Stimulated activated CD8-positive, alpha-beta memory T cell treated with anti-CD3 and anti-CD28 coated beads, Interleukin-7, amount 100 ng/mL, for 24 hours (primary cell): ENCODE measurements around the gene SLC2A13.
"Not testable (repeated sequence)": the region's sequence is repeated elsewhere in the genome, so short reads cannot be mapped to it uniquely, and the experiment has no call there.

Source experiments
- DNase-seq: peaks from one replicate; pipeline ENCODE4 v3.0.0-alpha.2; 2020; ENCODE audit warnings: low read depth

Gene SLC2A13

DNA sequence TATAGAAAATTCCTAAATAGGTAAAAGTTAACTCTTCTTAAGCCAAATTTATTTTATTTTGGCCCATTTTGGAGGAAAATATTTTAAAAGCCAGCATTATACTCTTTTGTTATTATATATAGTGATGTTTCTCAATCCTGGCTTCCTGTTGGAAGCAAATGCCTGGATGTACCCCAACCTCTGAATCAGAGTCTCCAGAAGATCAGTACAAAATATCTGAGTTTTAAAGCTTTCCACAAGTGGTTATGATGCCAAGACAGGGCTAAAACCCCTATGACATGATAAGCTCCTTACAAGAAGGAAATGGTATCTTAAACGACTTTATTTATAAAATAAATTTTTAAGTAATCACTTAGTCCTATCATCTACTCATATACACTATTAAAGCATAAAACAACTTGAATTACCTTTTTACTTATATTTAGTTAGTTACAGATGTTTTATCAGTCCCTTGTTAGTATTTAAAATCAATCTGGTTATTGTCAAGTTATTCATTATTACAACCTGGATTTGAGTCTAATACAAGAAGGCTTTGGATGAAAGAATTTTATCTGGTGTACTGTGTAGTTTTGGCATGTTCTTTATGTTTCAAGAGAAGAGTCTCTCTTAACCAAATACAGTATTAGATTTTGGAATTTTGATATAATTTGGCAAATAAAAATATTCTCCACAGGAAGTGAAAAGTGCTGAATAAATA, 238.1 kb downstream of the SLC2A13 start:
- no peak for DNase-seq

- no peak for DNase-seq
Measured at GRCh38 chr12:39866135-39866534, 239.7 kb downstream of the SLC2A13 start.

- DNase-seq, result no peak
Measured at GRCh38 chr12:39860695-39861094, 245.2 kb downstream of the SLC2A13 start.

- DNase-seq, result no peak
Measured at GRCh38 chr12:39853003-39853402, 252.9 kb downstream of the SLC2A13 start.

- DNase-seq, result no peak
Measured at GRCh38 chr12:39852346-39852745, 253.5 kb downstream of the SLC2A13 start.

DNA sequence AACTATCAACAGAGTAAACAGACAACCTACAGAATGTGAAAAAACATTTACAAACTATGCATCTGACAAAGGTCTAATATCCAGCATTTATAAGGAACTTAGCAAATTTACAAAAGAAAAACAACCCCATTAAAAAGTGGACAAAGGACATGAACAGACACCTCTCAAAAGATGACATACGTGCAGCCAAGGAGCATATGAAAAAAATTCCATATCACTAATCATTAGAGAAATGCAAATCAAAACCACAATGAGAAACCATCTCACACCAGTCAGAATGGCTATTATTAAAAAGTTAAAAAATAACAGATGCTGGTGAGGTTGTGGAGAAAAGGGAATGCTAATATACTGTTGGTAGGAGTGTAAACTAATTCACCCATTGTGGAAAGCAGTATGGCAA, 257.7 kb downstream of the SLC2A13 start:
- not testable (repeated sequence) for DNase-seq

DNA sequence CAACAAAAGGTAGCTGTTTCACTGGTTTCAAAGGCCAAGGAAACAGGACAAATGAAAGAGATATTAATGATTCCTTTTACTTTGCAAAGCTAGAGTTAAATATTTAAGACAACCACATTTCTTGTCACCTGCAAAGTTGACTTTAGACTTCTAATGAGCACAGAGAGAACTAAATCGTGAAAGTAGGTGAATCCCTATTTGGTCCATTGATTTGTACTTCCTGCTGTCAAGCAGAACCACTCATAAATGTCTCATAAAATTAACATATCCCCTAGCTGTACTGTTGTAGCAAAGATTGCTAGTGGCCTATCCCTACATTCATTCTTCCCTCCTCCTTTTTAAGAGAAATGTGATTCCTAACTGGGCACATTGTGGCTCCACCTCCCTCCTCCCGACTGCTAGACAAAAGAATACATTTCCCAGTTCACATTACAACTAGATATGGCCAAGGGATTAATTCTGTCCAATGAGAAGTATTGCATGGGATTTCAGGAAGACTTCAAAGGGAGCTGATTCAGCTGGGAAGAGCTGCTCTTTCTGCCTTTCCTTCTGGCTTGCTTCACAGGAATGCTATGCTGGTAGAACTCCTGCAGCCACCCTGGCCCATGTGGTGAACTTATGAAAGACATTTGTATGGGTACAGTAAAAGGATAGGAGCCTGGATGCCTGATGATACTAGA, 258.8 kb downstream of the SLC2A13 start:
- no peak for DNase-seq

- no peak for DNase-seq
Measured at GRCh38 chr12:39846304-39846703, 259.6 kb downstream of the SLC2A13 start.

- no peak for DNase-seq
Measured at GRCh38 chr12:39840422-39840821, 265.5 kb downstream of the SLC2A13 start.

GRCh38 chr12:39839072-39839471, 266.8 kb downstream of the SLC2A13 start:
- DNase-seq, result no peak

DNA sequence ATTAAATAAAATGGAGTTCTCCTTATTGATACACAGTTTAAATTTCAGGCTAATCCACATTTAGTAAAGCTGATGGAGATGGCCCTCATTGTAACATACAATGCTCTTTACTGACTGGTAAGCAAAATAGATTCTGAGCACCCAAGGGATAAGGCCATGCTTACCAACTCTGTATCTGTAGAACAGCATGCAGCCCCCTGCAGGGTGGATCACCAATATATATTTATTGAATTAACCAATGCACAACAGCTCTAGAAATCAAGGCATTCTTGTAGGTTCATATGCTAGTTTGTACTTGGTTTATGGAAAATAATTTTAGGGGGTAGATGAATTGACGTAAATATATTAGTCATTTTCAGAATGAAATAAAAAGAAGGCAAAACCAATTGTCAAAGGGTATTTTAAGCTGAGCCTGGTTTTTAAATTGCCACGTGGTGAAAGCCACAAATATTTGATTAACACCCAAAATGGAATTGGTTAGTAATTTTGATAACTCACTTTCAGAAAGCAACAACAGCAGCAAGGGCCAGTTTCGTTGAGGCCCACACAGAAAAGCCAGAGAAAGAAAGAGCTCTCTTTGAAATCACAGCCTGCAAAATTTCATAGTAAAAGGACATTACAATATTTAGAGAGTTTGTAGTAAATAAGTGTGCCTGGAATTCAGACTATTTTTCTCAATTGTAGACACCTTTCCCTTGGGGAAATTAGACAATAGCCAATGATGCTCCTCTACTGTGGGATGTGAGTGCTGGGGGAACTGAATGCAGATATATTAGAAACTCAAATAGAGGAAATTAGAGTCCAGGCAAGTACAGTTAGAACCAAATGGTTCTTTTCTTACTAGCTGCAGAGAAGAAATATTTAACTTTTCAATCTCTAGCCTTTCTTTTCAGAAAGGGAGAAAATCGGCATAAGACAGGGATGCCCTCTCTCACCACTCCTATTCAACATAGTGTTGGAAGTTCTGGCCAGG, 270.1 kb downstream of the SLC2A13 start:
- no peak for DNase-seq

- DNase-seq, result no peak
Measured at GRCh38 chr12:39831587-39832315, 274.1 kb downstream of the SLC2A13 start.

DNA sequence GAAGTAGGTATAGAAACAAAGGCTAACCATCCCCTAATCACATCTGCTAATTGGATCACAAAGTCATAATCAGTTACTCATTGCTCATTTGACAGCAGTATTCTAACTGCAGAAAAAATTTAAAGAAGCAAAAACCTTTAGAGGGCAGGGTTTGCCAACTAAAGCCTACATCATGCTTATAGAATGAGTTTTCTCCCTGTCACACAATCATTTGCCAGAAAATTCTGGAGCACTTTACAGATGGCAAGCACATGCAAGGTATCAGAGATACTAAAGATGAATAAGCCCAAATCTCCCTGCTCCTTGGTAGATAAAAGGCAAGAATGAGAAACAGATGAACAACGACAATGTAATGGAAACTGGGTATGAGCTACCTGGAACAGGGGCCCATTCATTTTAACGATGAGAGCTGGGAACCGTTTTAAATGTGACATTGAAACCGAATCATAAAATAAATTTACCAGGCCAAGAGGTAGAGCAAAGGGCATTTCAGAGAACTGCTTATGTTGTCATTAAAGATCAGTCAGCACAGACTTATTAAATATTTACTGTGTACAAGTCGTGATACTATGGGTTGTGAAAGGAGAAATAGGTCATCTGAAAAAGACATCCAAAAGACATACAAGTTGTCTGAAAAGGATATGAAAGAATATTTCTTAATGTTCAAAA, 274.9 kb downstream of the SLC2A13 start:
- no peak for DNase-seq

GRCh38 chr12:39830171-39830570, 275.7 kb downstream of the SLC2A13 start:
- DNase-seq, result no peak

- DNase-seq, result no peak
Measured at GRCh38 chr12:39824505-39825212, 281.2 kb downstream of the SLC2A13 start.

DNA sequence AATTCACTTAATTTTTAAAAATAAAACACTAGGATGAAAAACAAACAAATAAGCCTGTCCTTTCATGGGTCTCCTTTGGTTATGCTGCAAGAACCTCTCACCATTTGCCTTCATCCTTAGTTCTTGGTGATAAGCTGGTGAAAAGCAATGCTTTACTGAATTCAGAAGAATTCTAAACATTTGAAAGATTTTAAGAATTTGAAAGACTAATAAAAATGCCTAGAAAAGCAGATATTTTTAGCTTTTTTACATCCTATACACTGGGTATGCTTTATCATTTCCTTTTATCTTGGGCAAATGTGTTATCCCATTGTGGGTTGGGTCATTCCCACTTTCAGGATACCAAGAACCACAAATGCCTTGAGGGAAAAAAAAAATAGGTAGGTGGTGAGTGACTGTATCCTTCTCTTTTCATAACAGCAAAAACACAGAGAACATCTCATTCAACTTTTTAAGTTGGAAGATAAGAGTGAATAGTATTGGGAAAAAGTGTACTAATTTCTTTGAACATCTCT, 289.2 kb downstream of the SLC2A13 start:
- no peak for DNase-seq

GRCh38 chr12:39815746-39816145, 290.1 kb downstream of the SLC2A13 start:
- DNase-seq, result no peak

DNA sequence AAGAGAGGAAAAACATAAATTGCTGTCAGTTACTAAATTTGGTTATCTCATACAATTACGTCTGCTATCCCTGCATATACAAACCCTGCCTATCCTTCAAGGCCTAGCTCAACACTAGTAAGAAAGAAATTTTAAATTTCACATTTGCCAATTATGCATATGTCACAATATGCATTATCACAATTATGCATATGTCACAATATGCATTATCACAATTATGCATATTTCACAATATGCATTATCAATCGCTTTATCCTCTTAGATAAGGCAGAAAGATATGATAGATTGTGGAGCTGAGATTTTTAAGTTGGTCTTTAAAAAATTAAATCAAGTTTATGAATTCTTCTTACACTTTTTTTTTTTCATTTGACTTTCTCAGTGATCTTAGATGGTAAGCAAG, 291.3 kb downstream of the SLC2A13 start:
- no peak for DNase-seq

DNA sequence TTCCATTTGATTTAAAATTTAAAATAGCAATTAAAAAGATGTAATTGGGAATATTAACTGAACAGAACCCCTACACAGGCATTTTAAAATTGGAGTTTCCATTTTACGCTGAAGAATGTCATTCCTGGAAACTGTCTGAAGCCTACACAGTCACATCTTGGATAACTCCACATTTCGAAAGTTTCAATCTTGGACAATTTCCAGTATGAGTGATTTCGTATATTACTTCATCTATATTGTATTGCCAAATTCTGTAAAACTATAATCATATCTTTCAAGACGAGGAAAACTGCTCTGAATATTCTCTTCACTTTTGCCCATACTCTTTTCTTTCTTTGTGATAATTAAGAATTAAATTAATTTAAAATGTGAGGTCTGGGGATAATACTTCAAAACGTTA, 292.1 kb downstream of the SLC2A13 start:
- DNase-seq, result no peak

DNA sequence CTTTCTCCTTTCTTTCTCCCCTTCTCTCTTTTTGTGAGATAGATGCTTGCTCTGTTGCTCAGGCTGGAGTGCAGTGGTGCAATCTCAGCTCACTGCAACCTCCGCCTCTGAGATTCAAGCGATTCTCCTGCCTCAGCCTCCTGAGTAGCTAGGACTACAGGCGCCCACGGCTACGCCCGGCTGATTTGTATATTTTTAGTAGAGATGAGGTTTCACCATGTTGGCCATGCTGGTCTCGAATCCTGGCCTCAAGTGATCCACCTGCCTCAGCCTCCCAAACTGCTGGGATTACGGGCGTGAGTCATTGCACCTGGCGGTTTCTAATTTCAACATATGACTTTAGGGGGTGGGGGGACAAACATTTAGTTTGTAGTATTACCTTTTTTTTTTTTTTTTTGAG, 293.4 kb downstream of the SLC2A13 start:
- DNase-seq, result not testable (repeated sequence)

DNA sequence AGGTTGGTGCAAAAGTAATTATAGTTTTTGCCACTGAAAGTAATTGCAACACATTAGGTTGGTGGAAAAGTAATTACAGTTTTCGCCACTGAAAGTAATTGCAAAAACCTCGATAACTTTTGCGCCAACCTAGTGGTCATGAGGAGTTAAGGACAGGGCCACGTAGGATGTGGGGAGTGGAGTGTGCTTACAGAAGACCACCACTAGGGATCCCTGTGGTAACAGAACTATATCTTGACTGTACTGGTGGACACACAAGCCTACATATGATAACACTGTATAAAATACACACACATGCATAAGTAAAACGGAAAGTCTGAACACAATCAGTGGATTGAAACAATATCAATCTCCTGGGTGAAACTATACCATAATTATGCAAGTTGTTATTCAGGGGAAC, 298.8 kb downstream of the SLC2A13 start:
- DNase-seq, result no peak
